Measurements from ENCODE around the gene LINS1. TPM values are rescaled to one million over a fixed set of nuclear protein-coding genes. Genes with fewer than 3 reads are reported as not detected.

Gene LINS1

DNA sequence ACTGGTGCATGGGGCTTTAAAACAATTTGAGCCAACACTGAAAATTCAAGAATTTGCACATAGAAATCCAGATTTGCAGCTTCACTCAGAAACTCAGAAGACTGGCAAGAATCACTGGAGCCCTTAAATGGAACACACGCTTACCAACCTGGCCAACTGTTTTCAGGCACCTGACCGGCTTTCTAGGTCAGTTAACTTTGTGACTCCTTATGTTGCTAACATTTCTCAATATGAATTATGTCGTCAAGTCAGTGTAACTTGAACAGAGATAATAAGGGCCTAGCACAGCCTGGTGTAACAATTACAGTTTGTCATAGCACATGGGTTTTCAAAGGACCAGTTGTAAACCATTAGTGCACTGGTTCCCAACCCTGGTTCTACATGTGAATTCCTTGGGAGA is 80.1 kb downstream of the LINS1 start:
- Histone ChIP-seq H3K4me3 (ENCODE audit: low read length) (no peak overlapping the region), H3K36me3 (ENCODE audit: insufficient read depth, low read length) (no peaks in the 10 kb centered on the region), H3K4me2 (ENCODE audit: low read length) (no peak overlapping the region), H3K27me3 (ENCODE audit: control insufficient read depth, insufficient read depth, low read length) (no peaks in the 10 kb centered on the region), H3K9me3 (replicated peaks; ENCODE audit: low read length) (no peaks in the 10 kb centered on the region), H3K9ac (ENCODE audit: low read depth, low read length) (no peak overlapping the region), H3K4me1 (ENCODE audit: control insufficient read depth, insufficient read depth, low read length) (no peaks in the 10 kb centered on the region)

DNA sequence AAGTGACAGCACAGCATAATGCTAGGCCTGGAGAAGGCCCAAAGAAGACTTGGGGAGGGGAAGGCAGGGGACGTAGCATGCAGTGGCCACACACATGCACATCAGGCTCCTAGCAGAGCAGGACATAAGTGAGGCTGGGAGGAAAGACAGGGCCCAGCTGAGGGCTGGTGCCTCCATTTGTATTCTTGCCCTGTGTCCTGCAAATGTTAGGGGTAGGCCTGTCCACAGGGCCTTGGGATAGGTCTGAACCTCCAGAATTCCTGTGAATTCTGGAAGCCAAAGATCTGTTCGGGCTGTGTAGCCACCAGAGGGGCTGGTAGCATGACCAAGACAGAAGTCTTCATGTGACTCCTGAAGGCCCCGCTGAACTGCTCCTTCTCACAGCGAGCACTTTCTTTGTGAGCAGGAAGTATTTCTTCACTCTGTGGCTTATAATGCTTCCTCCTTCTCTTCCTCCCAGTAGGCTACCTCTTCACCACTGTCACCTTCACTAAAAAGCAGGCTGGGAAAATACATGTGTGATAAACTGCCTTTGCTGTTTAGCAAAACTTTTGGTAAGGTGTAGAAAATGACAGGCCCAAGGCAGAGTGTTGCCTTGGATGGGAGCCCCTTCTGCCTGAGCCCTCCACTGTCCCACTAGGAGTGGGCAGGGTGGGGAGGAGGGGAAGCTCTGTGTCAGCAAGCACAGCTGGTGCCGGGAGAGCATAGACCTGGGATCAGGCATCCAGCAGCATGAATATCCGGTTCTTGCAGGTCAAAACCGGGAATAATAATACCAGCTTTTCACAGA is 81.7 kb downstream of the LINS1 start:
- H3K4me2 ChIP-seq (ENCODE audit: low read length), result no peak overlapping the region
- no peak overlapping the region for H3K4me3 ChIP-seq (ENCODE audit: low read length)
- H3K9me3 ChIP-seq (replicated peaks; ENCODE audit: low read length), result no peaks in the 10 kb centered on the region
- no peaks in the 10 kb centered on the region for H3K27me3 ChIP-seq (ENCODE audit: control insufficient read depth, insufficient read depth, low read length)
- no peaks in the 10 kb centered on the region for H3K4me1 ChIP-seq (ENCODE audit: control insufficient read depth, insufficient read depth, low read length)
- no peaks in the 10 kb centered on the region for H3K36me3 ChIP-seq (ENCODE audit: insufficient read depth, low read length)
- H3K9ac ChIP-seq (ENCODE audit: low read depth, low read length), result no peak overlapping the region

DNA sequence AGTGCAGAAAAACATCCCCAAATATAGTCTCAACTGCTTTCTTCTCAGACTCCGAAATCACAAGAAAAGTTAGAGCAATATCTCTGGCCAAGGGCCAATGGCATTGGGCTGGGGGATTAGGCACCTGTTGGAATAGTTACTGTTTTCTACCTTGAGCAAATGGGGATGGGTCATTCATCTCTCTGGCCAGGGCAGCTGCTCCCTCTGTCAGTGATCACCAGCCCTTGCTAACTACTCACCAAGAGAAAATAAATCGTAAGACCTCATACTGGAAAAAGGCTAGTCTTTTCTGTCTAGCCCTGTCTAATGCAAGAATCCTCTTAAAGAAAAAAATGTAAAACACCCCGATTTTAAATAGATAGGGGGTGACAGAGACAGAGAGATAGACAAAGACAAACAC is 84.1 kb downstream of the LINS1 start:
- H3K9me3 ChIP-seq (replicated peaks; ENCODE audit: low read length), result no peaks in the 10 kb centered on the region
- no peaks in the 10 kb centered on the region for H3K4me1 ChIP-seq (ENCODE audit: control insufficient read depth, insufficient read depth, low read length)
- H3K4me3 ChIP-seq (ENCODE audit: low read length), result no peak overlapping the region
- no peaks in the 10 kb centered on the region for H3K36me3 ChIP-seq (ENCODE audit: insufficient read depth, low read length)
- H3K9ac ChIP-seq (ENCODE audit: low read depth, low read length), result no peak overlapping the region
- H3K4me2 ChIP-seq (ENCODE audit: low read length), result no peak overlapping the region
- H3K27me3 ChIP-seq (ENCODE audit: control insufficient read depth, insufficient read depth, low read length), result no peaks in the 10 kb centered on the region

Small RNA genes within 50 kb of the gene (small RNA-seq; reads per million reads assigned to genes)
- gene RF00019 (not detected), gene RNU6-181P (not detected), gene RNU6-322P (not detected)

Measured in skeletal muscle satellite cell (primary cell).